HCEC 1CT (cell line): ENCODE results near the gene EIF3CL.
"Not testable (repeated sequence)": the region's sequence is repeated elsewhere in the genome, so short reads cannot be mapped to it uniquely, and the experiment has no call there.

Experiments
- DNase-seq: peaks from one replicate; pipeline ENCODE4 v3.0.0-alpha.2; 2017

Gene EIF3CL

DNA sequence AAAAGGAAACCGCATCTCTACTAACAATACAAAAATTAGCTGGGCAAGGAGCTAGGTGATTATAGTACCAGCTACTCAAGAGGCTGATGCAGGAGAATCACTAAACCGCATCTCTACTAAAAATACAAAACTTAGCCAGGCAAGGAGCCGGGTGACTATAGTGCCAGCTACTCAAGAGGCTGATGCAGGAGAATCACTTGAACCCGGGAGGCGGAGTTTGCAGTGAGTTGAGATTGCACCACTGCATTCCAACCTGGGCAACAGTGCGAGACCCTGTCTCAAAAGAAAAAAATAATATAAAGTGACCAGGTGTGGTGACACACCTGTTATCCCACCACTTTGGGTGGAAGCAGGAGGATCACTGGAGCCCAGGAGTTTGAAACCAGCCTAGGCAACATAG, 65.4 kb downstream of the EIF3CL start:
- DNase-seq, result not testable (repeated sequence)

DNA sequence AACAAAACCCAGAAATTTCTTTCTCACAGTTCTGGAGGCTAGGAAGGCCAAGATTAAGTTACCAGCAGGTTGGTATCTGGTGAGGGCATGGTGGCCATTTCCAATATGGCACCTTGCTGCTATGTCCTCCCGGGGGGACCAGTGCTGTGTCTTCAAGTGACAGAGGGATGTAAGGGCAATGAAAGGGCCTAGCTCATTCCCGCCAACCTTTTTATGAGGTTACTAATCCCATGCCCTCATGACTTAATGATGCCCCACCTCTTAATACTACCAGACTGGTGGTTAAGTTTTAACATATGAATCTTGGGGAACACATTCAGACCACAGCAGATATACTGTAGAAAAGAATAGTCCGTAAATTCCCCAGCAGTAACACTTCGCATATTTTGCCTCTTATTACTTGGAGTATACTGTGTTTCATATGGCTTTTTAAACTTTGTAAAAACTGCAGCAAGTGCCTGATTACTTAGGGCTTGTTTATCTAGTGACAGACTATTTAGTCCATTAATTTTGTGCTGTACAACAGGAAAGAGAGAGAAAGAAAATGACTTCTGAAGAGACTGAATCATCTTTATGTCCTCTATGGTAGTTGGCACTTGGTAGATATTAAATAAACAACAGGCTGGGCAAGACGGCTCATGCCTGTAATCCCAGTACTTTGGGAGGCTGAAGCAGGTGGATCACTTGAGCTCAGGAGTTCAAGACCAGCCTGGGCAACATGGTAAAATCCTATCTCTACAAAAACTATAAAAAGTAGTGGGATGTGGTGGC, 66.5 kb downstream of the EIF3CL start:
- DNase-seq, result not testable (repeated sequence)

DNA sequence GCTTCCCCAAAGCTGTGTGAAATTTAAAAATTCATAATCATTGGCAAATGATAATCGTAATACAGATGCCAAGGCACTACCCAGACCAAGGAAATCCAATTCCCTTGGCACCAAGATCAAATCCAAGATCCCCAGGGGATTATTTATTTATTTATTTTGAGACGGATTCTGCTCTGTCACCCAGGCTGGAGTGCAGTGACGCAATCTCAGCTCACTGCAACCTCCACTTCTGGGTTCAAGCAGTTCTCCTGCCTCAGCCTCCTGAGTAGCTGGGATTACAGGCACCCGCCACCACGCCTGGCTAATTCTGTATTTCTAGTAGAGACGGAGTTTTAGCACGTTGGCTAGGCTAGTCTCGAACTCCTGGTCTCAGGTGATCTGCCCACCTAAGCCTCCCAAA, 68.0 kb downstream of the EIF3CL start:
- not testable (repeated sequence) for DNase-seq

DNA sequence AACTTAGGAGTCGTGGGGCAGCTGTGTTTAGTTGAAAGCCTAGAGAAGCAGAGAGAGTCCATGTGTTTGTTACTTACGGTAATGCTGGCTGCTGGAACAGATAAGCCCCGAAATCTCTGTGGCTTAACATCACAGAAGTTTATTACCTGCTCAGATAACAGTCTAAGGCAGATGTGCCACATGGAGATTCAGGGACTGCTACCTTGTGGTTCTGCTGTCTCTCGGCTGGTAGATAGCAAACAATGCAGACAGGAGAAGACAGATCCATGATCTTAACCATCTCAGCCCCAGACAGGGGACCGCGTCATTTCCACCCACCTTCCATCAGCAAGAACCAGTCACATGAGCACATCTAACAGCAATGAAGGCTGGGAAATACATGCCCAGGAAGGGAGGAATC, 71.0 kb downstream of the EIF3CL start:
- DNase-seq, result not testable (repeated sequence)

DNA sequence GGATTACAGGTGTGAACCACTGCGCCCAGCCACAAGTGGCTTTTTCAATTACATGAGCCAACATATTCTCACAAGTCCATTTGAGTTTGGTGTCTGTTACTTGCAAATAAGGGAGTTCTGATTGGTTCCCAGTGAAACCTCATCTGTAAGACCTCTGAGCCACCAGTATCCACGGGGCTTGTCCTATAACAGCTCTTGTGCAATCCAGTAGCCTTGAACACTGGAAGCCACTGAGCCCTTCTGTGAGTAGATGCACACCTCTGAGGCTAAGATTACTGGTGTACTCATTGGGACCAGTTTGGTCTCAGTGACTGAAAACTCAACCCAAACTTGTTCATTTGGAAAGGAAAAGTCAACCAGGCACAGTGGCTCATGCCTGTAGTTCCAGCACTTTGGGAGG, 72.7 kb downstream of the EIF3CL start:
- DNase-seq, result not testable (repeated sequence)

DNA sequence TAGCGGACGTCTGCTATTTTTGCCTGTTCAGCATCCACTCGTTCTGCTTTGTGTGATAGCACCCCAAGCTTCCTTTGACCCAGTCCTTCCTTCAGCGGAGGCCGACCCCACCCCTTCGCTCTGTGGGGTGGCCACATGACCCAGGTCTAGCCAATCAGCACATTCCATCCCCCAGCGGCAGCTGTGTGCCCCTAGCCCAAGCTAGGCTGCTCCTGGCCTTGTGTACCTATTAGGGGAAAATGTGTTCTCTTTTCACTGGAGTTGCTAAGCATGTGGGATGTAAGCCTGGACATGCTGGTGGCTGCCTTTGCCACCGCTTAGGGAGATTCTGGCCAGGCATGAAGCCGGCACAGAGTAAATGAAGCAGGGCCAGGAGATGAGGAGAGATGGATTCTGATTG, 73.4 kb downstream of the EIF3CL start:
- DNase-seq, result not testable (repeated sequence)
